GM12801 (cell line): ENCODE measurements around the gene GAS2.

Source experiments
- CTCF ChIP-seq: IDR thresholded peaks from one replicate; pipeline ENCODE4 v1.5.1; 2011; ENCODE audit warnings: control low read depth; ENCODE audit not compliant: insufficient read length; ENCODE audit errors: extremely low read depth

GAS2 gene

GRCh38 chr11:22677153-22677903, 10.9 kb downstream of the GAS2 start:
- TF ChIP-seq CTCF = no peak

GRCh38 chr11:22680628-22681027, 14.2 kb downstream of the GAS2 start:
- TF ChIP-seq CTCF = no peak

- no peak for TF ChIP-seq CTCF
Observed at GRCh38 chr11:22681281-22681812, 14.9 kb downstream of the GAS2 start.

- TF ChIP-seq CTCF = no peak
Observed at GRCh38 chr11:22684082-22684481, 17.7 kb downstream of the GAS2 start.

- TF ChIP-seq CTCF = no peak
Observed at GRCh38 chr11:22685111-22685510, 18.7 kb downstream of the GAS2 start.

- TF ChIP-seq CTCF = no peak
Observed at GRCh38 chr11:22688914-22689313, 22.5 kb downstream of the GAS2 start.

GRCh38 chr11:22690257-22690656, 23.8 kb downstream of the GAS2 start:
- no peak for TF ChIP-seq CTCF
